ENCODE data around the gene CSDE1. TPM values are rescaled to one million over a fixed set of nuclear protein-coding genes. Genes with fewer than 3 reads are reported as not detected.

Gene CSDE1
- total and polyA plus RNA-seq, 2 donors (not counting 1 experiment from before 2014, with no cell fraction given), result 374 to 1,392 TPM

- H3K36me3 ChIP-seq (ENCODE audit: control insufficient read depth, insufficient read depth, low read length), result peaks cover 3% of the 10 kb centered on the region
- H3K4me3 ChIP-seq (replicated peaks in 1 of 4; ENCODE audit: control extremely low read depth in 1 of 4, insufficient read depth in 1 of 4, low read depth in 3 of 4, low read length in 4 of 4), result no peak overlapping the region
- peaks cover 22% of the 10 kb centered on the region for H4K20me1 ChIP-seq (ENCODE audit: control insufficient read depth, extremely low read depth, insufficient read depth, low read length)
- no peaks in the 10 kb centered on the region for H3K27me3 ChIP-seq (ENCODE audit: control insufficient read depth, insufficient read depth, low read length)
- no peak overlapping the region for H3K4me2 ChIP-seq (ENCODE audit: extremely low read depth, insufficient read depth, low read length)
- no peaks in the 10 kb centered on the region for H3K9me3 ChIP-seq (ENCODE audit: control insufficient read depth, insufficient read depth, low read depth, low read length)
- peaks cover 100% of the 10 kb centered on the region for H3K79me2 ChIP-seq (ENCODE audit: control insufficient read depth, insufficient read depth, low read length)
- DNase-seq (ENCODE audit: low read depth in 2 of 2), result peak in 1 of 2 donors; percentile 13
- no peak overlapping the region for H3K9ac ChIP-seq (ENCODE audit: insufficient read depth, low read length)
- no peak overlapping the region for H3K27ac ChIP-seq (ENCODE audit: insufficient read depth, low read length)
- H2AFZ ChIP-seq (ENCODE audit: low read length), result no peak overlapping the region
- peaks cover 3% of the 10 kb centered on the region for H3K4me1 ChIP-seq (ENCODE audit: control insufficient read depth, extremely low read depth, insufficient read depth, low read length)
- TF ChIP-seq EZH2 (IDR thresholded peaks at IDR 0.05; ENCODE audit: low read length, missing control alignments), result no peak
- TF ChIP-seq CTCF (conservative IDR thresholded peaks at IDR 0.05 in 1 of 2, IDR thresholded peaks at IDR 0.05 in 1 of 2; ENCODE audit: low read depth in 1 of 2, low read length in 2 of 2), result no peak
Measured at GRCh38 chr1:114750780-114751179, 7.0 kb downstream of the CSDE1 start.

DNA sequence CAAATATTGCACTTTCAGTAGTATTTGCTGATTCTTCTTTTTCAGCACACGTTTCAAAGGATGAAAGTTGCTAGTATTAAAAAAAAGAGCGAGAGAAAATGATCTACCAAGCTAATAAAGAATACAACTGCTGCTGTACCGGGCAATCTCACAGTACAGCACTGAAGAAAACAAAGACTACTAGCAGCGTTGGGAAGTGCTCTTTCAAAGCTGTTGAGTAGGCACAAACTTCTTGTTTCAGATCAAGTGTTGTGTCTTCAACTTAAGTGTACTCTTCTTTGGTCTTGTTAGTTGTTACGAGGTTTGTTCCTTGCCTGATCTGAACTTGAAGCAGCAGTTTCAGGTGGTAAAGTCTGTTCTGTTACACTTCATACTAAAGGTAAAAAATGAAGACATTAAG lies 7.9 kb downstream of the CSDE1 start:
- Histone ChIP-seq H2AFZ (ENCODE audit: low read length) (no peak overlapping the region), H3K9ac (ENCODE audit: insufficient read depth, low read length) (no peak overlapping the region), H4K20me1 (ENCODE audit: control insufficient read depth, extremely low read depth, insufficient read depth, low read length) (peaks cover 17% of the 10 kb centered on the region), H3K27me3 (ENCODE audit: control insufficient read depth, insufficient read depth, low read length) (no peaks in the 10 kb centered on the region), H3K79me2 (ENCODE audit: control insufficient read depth, insufficient read depth, low read length) (peaks cover 100% of the 10 kb centered on the region), H3K27ac (ENCODE audit: insufficient read depth, low read length) (no peak overlapping the region), H3K9me3 (ENCODE audit: control insufficient read depth, insufficient read depth, low read depth, low read length) (no peaks in the 10 kb centered on the region), H3K4me1 (ENCODE audit: control insufficient read depth, extremely low read depth, insufficient read depth, low read length) (no peaks in the 10 kb centered on the region), H3K4me2 (ENCODE audit: extremely low read depth, insufficient read depth, low read length) (no peak overlapping the region), H3K4me3 (replicated peaks in 1 of 4; ENCODE audit: control extremely low read depth in 1 of 4, insufficient read depth in 1 of 4, low read depth in 3 of 4, low read length in 4 of 4) (no peak overlapping the region), H3K36me3 (ENCODE audit: control insufficient read depth, insufficient read depth, low read length) (peaks cover 5% of the 10 kb centered on the region)
- TF ChIP-seq EZH2 (IDR thresholded peaks at IDR 0.05; ENCODE audit: low read length, missing control alignments) (no peak), CTCF (conservative IDR thresholded peaks at IDR 0.05 in 1 of 2, IDR thresholded peaks at IDR 0.05 in 1 of 2; ENCODE audit: low read depth in 1 of 2, low read length in 2 of 2) (no peak)
- no peak for DNase-seq (ENCODE audit: low read depth in 2 of 2)

DNA sequence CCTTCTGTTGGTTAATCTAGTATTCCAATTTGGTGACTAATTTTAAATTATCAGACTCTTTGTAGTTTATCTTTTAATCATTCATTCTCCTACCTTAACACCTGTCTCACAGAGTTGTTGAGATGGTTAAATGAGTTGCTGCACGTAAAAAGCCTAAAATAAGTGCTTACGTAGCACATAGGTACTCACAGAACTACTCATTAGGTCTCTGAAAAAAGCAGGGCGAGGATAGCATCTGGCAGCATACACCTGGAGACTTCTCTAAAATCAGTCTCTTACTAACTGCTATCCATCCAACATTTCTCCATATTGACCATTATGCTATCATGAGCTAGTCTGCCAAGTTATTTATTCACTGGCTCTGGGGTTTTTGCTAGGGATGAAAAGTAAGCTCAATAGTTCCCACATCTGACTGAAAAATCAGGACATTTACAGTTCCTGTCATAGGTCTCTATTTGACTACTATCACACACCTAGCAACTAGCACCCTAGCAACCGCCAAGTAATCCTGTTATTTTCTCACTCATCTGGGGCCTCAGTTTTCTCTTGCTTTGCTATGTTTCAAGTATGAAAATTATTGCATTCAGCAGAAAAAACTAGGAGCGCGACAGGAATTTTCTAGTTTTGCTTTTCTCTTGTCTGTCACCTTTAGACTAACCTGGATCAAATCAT lies 11.2 kb downstream of the CSDE1 start:
- TF ChIP-seq CTCF (conservative IDR thresholded peaks at IDR 0.05 in 1 of 2, IDR thresholded peaks at IDR 0.05 in 1 of 2; ENCODE audit: low read depth in 1 of 2, low read length in 2 of 2), result no peak
- no peak for TF ChIP-seq EZH2 (IDR thresholded peaks at IDR 0.05; ENCODE audit: low read length, missing control alignments)
- Histone ChIP-seq H4K20me1 (ENCODE audit: control insufficient read depth, extremely low read depth, insufficient read depth, low read length) (peaks cover 6% of the 10 kb centered on the region), H3K27ac (ENCODE audit: insufficient read depth, low read length) (no peak overlapping the region), H3K27me3 (ENCODE audit: control insufficient read depth, insufficient read depth, low read length) (no peaks in the 10 kb centered on the region), H3K36me3 (ENCODE audit: control insufficient read depth, insufficient read depth, low read length) (peaks cover 6% of the 10 kb centered on the region), H3K79me2 (ENCODE audit: control insufficient read depth, insufficient read depth, low read length) (peaks cover 100% of the 10 kb centered on the region), H3K4me3 (replicated peaks in 1 of 4; ENCODE audit: control extremely low read depth in 1 of 4, insufficient read depth in 1 of 4, low read depth in 3 of 4, low read length in 4 of 4) (no peak overlapping the region), H2AFZ (ENCODE audit: low read length) (no peak overlapping the region), H3K9ac (ENCODE audit: insufficient read depth, low read length) (no peak overlapping the region), H3K4me2 (ENCODE audit: extremely low read depth, insufficient read depth, low read length) (no peak overlapping the region), H3K9me3 (ENCODE audit: control insufficient read depth, insufficient read depth, low read depth, low read length) (no peaks in the 10 kb centered on the region), H3K4me1 (ENCODE audit: control insufficient read depth, extremely low read depth, insufficient read depth, low read length) (no peaks in the 10 kb centered on the region)
- no peak for DNase-seq (ENCODE audit: low read depth in 2 of 2)

All from fibroblast of lung (primary cell).